ENCODE results near the gene SULF2.

SULF2 gene

DNA sequence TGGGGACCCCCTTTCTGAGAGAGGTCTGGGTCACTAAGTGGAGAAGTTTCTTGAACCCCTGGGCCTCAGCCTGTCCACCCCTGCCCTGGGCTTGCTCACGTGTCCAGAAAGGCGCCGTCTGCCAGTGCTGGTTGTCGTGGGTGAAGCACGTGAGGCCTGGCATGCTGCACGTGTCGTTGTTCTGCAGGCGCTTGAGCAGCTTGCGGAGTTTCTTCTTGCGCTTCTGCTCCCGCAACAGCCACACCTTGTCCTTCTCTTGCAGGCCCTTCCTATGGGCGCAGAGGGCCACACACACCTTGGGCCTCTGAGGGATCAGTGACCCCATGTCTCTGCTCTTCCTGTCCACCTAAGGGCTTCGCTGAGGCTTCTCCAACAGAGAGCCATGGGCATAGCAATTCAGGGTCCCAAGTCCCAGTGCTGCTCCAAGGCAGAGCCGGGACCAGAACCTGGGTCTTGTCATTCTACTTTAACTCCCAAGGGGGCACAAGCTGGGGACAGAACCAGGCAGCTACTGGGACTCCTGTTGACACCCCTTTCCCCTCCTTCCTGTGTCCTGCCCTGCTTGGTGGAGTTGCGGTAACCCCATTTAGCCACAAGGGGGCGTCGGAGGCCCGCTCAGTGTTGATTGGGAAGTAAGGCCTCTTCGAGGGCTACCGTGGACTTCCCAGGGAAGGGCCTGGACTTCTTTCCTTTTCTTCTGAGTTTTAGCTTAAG lies 121.8 kb downstream of the SULF2 start:
- TF ChIP-seq OSR1 (CRISPR knock-in tag; IDR thresholded peaks at IDR 0.05) (no peak), ZNF8 (CRISPR knock-in tag; IDR thresholded peaks at IDR 0.05) (no peak), BACH2 (CRISPR knock-in tag; IDR thresholded peaks at IDR 0.05; ENCODE audit: borderline replicate concordance) (no peak), ZFP3 (CRISPR knock-in tag; IDR thresholded peaks at IDR 0.05) (no peak), ISL1 (CRISPR knock-in tag; IDR thresholded peaks at IDR 0.05) (no peak), ZNF565 (CRISPR knock-in tag; conservative IDR thresholded peaks at IDR 0.05; ENCODE audit: low read depth) (no peak), ZNF70 (CRISPR knock-in tag; IDR thresholded peaks at IDR 0.05) (no peak), ZC3H10 (CRISPR knock-in tag; IDR thresholded peaks at IDR 0.05) (no peak), ZFP30 (CRISPR knock-in tag; IDR thresholded peaks at IDR 0.05) (no peak)
- TF ChIP-seq, protein P1, sequence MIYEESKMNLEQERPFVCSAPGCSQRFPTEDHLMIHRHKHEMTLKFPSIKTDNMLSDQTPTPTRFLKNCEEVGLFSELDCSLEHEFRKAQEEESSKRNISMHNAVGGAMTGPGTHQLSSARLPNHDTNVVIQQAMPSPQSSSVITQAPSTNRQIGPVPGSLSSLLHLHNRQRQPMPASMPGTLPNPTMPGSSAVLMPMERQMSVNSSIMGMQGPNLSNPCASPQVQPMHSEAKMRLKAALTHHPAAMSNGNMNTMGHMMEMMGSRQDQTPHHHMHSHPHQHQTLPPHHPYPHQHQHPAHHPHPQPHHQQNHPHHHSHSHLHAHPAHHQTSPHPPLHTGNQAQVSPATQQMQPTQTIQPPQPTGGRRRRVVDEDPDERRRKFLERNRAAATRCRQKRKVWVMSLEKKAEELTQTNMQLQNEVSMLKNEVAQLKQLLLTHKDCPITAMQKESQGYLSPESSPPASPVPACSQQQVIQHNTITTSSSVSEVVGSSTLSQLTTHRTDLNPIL (CRISPR knock-in tag; IDR thresholded peaks at IDR 0.05; ENCODE audit: low read depth): no peak
- TF ChIP-seq, protein P2, sequence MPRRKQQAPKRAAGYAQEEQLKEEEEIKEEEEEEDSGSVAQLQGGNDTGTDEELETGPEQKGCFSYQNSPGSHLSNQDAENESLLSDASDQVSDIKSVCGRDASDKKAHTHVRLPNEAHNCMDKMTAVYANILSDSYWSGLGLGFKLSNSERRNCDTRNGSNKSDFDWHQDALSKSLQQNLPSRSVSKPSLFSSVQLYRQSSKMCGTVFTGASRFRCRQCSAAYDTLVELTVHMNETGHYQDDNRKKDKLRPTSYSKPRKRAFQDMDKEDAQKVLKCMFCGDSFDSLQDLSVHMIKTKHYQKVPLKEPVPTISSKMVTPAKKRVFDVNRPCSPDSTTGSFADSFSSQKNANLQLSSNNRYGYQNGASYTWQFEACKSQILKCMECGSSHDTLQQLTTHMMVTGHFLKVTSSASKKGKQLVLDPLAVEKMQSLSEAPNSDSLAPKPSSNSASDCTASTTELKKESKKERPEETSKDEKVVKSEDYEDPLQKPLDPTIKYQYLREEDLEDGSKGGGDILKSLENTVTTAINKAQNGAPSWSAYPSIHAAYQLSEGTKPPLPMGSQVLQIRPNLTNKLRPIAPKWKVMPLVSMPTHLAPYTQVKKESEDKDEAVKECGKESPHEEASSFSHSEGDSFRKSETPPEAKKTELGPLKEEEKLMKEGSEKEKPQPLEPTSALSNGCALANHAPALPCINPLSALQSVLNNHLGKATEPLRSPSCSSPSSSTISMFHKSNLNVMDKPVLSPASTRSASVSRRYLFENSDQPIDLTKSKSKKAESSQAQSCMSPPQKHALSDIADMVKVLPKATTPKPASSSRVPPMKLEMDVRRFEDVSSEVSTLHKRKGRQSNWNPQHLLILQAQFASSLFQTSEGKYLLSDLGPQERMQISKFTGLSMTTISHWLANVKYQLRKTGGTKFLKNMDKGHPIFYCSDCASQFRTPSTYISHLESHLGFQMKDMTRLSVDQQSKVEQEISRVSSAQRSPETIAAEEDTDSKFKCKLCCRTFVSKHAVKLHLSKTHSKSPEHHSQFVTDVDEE (CRISPR knock-in tag; IDR thresholded peaks at IDR 0.05): no peak
- TF ChIP-seq, protein P3, sequence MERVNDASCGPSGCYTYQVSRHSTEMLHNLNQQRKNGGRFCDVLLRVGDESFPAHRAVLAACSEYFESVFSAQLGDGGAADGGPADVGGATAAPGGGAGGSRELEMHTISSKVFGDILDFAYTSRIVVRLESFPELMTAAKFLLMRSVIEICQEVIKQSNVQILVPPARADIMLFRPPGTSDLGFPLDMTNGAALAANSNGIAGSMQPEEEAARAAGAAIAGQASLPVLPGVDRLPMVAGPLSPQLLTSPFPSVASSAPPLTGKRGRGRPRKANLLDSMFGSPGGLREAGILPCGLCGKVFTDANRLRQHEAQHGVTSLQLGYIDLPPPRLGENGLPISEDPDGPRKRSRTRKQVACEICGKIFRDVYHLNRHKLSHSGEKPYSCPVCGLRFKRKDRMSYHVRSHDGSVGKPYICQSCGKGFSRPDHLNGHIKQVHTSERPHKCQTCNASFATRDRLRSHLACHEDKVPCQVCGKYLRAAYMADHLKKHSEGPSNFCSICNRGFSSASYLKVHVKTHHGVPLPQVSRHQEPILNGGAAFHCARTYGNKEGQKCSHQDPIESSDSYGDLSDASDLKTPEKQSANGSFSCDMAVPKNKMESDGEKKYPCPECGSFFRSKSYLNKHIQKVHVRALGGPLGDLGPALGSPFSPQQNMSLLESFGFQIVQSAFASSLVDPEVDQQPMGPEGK (CRISPR knock-in tag; IDR thresholded peaks at IDR 0.05; ENCODE audit: borderline replicate concordance): no peak
- peak; percentile 96 for ATAC-seq

DNA sequence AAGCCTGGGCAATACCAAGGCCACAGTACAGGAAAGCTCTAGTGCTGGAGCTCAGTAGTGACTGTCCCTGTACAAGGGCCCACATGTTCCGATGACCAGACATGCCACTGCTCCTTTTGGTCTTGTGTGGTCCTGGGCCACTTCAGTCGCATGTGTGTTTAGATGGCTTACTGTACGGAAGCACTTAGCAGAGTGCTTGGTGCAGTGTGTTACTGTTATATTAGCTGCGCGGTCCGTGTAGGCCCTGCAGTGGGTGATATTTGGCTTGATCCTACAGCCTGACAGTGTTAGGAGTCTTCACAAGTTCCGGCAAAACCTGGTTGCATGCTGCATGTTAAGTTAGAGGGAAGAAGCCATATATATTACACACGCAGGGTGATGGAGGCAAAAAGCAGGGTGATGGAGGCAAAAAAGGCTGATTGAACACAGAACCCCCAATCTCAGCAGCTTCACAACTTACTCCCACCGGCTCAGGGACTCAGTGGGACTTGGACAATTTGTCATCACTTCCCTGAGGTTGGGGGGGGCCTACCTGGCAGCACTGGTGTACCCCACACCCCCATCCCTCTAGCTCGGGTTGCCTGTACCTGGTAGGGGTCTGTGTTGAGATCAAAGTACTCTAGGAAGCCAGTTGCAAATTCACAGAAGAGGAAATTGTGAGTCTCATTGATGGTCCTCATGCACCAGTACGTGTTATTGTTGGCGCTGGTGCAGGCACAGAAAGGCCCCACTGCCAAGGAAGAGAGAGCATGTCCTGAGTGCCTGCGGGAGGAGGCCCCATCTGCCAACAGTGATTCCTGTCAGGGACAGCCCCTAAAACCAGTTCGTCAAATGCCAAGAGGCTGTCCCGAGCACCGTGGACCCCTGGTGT lies 122.6 kb downstream of the SULF2 start:
- TF ChIP-seq ARNTL (CRISPR knock-in tag; IDR thresholded peaks at IDR 0.05; ENCODE audit: borderline replicate concordance, low read depth): no peak
- TF ChIP-seq CSDC2 (CRISPR knock-in tag; IDR thresholded peaks at IDR 0.05): no peak
- TF ChIP-seq, protein P4, sequence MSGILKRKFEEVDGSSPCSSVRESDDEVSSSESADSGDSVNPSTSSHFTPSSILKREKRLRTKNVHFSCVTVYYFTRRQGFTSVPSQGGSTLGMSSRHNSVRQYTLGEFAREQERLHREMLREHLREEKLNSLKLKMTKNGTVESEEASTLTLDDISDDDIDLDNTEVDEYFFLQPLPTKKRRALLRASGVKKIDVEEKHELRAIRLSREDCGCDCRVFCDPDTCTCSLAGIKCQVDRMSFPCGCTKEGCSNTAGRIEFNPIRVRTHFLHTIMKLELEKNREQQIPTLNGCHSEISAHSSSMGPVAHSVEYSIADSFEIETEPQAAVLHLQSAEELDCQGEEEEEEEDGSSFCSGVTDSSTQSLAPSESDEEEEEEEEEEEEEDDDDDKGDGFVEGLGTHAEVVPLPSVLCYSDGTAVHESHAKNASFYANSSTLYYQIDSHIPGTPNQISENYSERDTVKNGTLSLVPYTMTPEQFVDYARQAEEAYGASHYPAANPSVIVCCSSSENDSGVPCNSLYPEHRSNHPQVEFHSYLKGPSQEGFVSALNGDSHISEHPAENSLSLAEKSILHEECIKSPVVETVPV (CRISPR knock-in tag; IDR thresholded peaks at IDR 0.05): no peak
- TF ChIP-seq PPARA (CRISPR knock-in tag; IDR thresholded peaks at IDR 0.05; ENCODE audit: borderline replicate concordance): no peak
- no peak for TF ChIP-seq SNAI2 (CRISPR knock-in tag; IDR thresholded peaks at IDR 0.05)
- TF ChIP-seq BACH2 (CRISPR knock-in tag; IDR thresholded peaks at IDR 0.05; ENCODE audit: borderline replicate concordance): no peak
- no peak for TF ChIP-seq ZFP30 (CRISPR knock-in tag; IDR thresholded peaks at IDR 0.05)
- TF ChIP-seq, protein P1 (CRISPR knock-in tag; IDR thresholded peaks at IDR 0.05; ENCODE audit: low read depth): no peak
- no peak for TF ChIP-seq ZC3H10 (CRISPR knock-in tag; IDR thresholded peaks at IDR 0.05)
- no peak for TF ChIP-seq ZNF565 (CRISPR knock-in tag; conservative IDR thresholded peaks at IDR 0.05; ENCODE audit: low read depth)
- TF ChIP-seq OSR1 (CRISPR knock-in tag; IDR thresholded peaks at IDR 0.05): no peak
- TF ChIP-seq TOX (CRISPR knock-in tag; IDR thresholded peaks at IDR 0.05; ENCODE audit: borderline replicate concordance): no peak
- TF ChIP-seq ESRRG (CRISPR knock-in tag; IDR thresholded peaks at IDR 0.05): no peak
- no peak for TF ChIP-seq ZNF8 (CRISPR knock-in tag; IDR thresholded peaks at IDR 0.05)
- no peak for TF ChIP-seq RARB (CRISPR knock-in tag; IDR thresholded peaks at IDR 0.05)
- TF ChIP-seq, protein P2 (CRISPR knock-in tag; IDR thresholded peaks at IDR 0.05): no peak
- TF ChIP-seq, protein P5, sequence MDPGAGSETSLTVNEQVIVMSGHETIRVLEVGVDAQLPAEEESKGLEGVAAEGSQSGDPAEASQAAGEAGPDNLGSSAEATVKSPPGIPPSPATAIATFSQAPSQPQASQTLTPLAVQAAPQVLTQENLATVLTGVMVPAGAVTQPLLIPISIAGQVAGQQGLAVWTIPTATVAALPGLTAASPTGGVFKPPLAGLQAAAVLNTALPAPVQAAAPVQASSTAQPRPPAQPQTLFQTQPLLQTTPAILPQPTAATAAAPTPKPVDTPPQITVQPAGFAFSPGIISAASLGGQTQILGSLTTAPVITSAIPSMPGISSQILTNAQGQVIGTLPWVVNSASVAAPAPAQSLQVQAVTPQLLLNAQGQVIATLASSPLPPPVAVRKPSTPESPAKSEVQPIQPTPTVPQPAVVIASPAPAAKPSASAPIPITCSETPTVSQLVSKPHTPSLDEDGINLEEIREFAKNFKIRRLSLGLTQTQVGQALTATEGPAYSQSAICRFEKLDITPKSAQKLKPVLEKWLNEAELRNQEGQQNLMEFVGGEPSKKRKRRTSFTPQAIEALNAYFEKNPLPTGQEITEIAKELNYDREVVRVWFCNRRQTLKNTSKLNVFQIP (CRISPR knock-in tag; IDR thresholded peaks at IDR 0.05; ENCODE audit: borderline replicate concordance, low read depth): no peak
- no peak for TF ChIP-seq ZNF70 (CRISPR knock-in tag; IDR thresholded peaks at IDR 0.05)
- no peak for ATAC-seq
